A549 (cell line): Measurements from ENCODE around the gene PRKRA. TPM values are rescaled to one million over a fixed set of nuclear protein-coding genes. Genes with fewer than 3 reads are reported as not detected.

Source experiments
- ATAC-seq, 2 experiments: fragments of 200-7000 bp in 1 of 2; fragments of >200 bp in 1 of 2; cut with Nextera tagmentation in 1 of 2; cut with Tn5 transposase in 1 of 2; 3 replicates each; pipeline versions ENCODE4 v1.8.0 to v1.9.1; 2018 to 2020; ENCODE audit warnings: mild to moderate bottlenecking in 1 of 2, moderate library complexity in 1 of 2
- CTCF ChIA-PET: fragments of 300-600 bp; sonication (Branson Sonifier 250); formaldehyde crosslinking; extraction: SDS; loops from one replicate; lab custom pipeline; 2021; ENCODE audit warnings: antibody characterized with exemption, inconsistent platforms; lab: Yijun Ruan, JAX
- POLR2A ChIA-PET: fragments of 350-600 bp; formaldehyde crosslinking; extraction: SDS; loops from one replicate; lab custom pipeline; 2021; ENCODE audit warnings: antibody characterized with exemption, inconsistent platforms; lab: Yijun Ruan, JAX
- DNase-seq, 2 experiments: peaks; one replicate each; pipeline versions ENCODE4 v3.0.0 to v3.0.0-alpha.2; 2011 to 2016; ENCODE audit warnings: low read depth in 1 of 2, low spot score in 1 of 2
- FAIRE-seq: peaks from 2 replicates; lab custom pipeline; 2011; peaks lifted over from hg19 to GRCh38; lab: Jason Lieb, UNC
- H3K27ac ChIP-seq, 2 experiments: fragments of >200 bp; sonication (Bioruptor Twin); formaldehyde crosslinking; 3 replicates each; pipeline ENCODE4 v1.5.1; 2016 to 2017
- H3K4me1 ChIP-seq: fragments of >200 bp; sonication (Bioruptor Twin); formaldehyde crosslinking; 3 replicates; pipeline ENCODE4 v1.6.1; 2016
- H3K4me2 ChIP-seq: fragments of >200 bp; sonication (Bioruptor Twin); formaldehyde crosslinking; 3 replicates; pipeline ENCODE4 v1.6.1; 2016
- H3K4me3 ChIP-seq: fragments of >200 bp; sonication (Bioruptor Twin); formaldehyde crosslinking; 3 replicates; pipeline ENCODE4 v1.5.1; 2016
- H3K9me3 ChIP-seq: fragments of >200 bp; sonication (Bioruptor Twin); formaldehyde crosslinking; 3 replicates; pipeline ENCODE4 v1.6.1; 2016
- CEBPB ChIP-seq, 2 experiments: fragments of >200 bp in 1 of 2; sonication (Bioruptor Twin) in 1 of 2; formaldehyde crosslinking in 1 of 2; IDR thresholded peaks; 2 replicates each; pipeline ENCODE4 v1.6.1; 2012 to 2016
- EHF ChIP-seq: fragments of 250-450 bp; sonication (Bioruptor Pico); IDR thresholded peaks from 2 replicates; pipeline ENCODE4 v1.5.0; 2020; ENCODE audit warnings: mild to moderate bottlenecking
- FOSB ChIP-seq: fragments of 250-450 bp; sonication (Bioruptor Pico); IDR thresholded peaks from 2 replicates; pipeline ENCODE4 v1.5.0; 2020; ENCODE audit warnings: mild to moderate bottlenecking, moderate library complexity
- FOSL2 ChIP-seq, 2 experiments: fragments of 450-650 bp in 1 of 2; fragments of >200 bp in 1 of 2; sonication (Bioruptor Twin) in 1 of 2; formaldehyde crosslinking; IDR thresholded peaks; 2 replicates each; pipeline versions ENCODE4 v1.5.0 to v1.6.1; 2016 to 2020; ENCODE audit warnings: mild to moderate bottlenecking in 1 of 2, moderate library complexity in 1 of 2
- GATA3 ChIP-seq: IDR thresholded peaks from 2 replicates; pipeline ENCODE4 v1.6.1; 2012; ENCODE audit warnings: borderline replicate concordance
- JUN ChIP-seq, 2 experiments: fragments of >200 bp; sonication (Bioruptor Twin); formaldehyde crosslinking; IDR thresholded peaks; 2 replicates in 1 of 2; 3 replicates in 1 of 2; pipeline ENCODE4 v1.6.1; 2016 to 2017
- KDM1A ChIP-seq: fragments of 200-600 bp; sonication (generic); IDR thresholded peaks from 2 replicates; pipeline ENCODE4 v1.6.1; 2016; ENCODE audit warnings: low read depth, mild to moderate bottlenecking
- MAFK ChIP-seq: fragments of 450-650 bp; IDR thresholded peaks from 2 replicates; pipeline ENCODE4 v1.6.1; 2014; ENCODE audit not compliant: partially characterized antibody
- MAZ ChIP-seq: fragments of 150-350 bp; IDR thresholded peaks from 2 replicates; pipeline ENCODE4 v1.6.1; 2014; ENCODE audit warnings: antibody characterized with exemption, low read depth, low read length, borderline replicate concordance
- MYC ChIP-seq: IDR thresholded peaks from 2 replicates; pipeline ENCODE4 v1.6.1; 2012; ENCODE audit warnings: mild to moderate bottlenecking, inconsistent platforms, low read length, improper control_type of control experiment, borderline replicate concordance
- NFE2L2 ChIP-seq: fragments of 150-350 bp; conservative IDR thresholded peaks from 2 replicates; pipeline ENCODE4 v1.6.1; 2014; ENCODE audit warnings: low read length
- NR3C1 ChIP-seq: fragments of >200 bp; sonication (Bioruptor Twin); formaldehyde crosslinking; IDR thresholded peaks from 3 replicates; pipeline ENCODE4 v1.6.1; 2017
- PHF8 ChIP-seq: fragments of 200-600 bp; sonication (generic); IDR thresholded peaks from 2 replicates; pipeline ENCODE4 v1.6.1; 2016; ENCODE audit warnings: low read depth, mild to moderate bottlenecking, antibody characterized with exemption, moderate library complexity, borderline replicate concordance
- POLR2A ChIP-seq: IDR thresholded peaks from 2 replicates; pipeline ENCODE4 v1.6.1; 2012; ENCODE audit warnings: mild to moderate bottlenecking, low read length
- RAD21 ChIP-seq, 2 experiments: fragments of >200 bp in 1 of 2; sonication (Bioruptor Twin) in 1 of 2; formaldehyde crosslinking in 1 of 2; IDR thresholded peaks in 1 of 2; conservative IDR thresholded peaks in 1 of 2; 2 replicates in 1 of 2; 3 replicates in 1 of 2; pipeline ENCODE4 v1.6.1; 2012 to 2018; ENCODE audit warnings: inconsistent platforms in 1 of 2
- RCOR1 ChIP-seq: fragments of 150-350 bp; IDR thresholded peaks from 2 replicates; pipeline ENCODE4 v1.6.1; 2014; ENCODE audit warnings: antibody characterized with exemption, low read length, low read depth
- SMC3 ChIP-seq: fragments of >200 bp; sonication (Bioruptor Twin); formaldehyde crosslinking; IDR thresholded peaks from 3 replicates; pipeline ENCODE4 v1.6.1; 2018; ENCODE audit warnings: inconsistent platforms
- SREBF2 ChIP-seq: fragments of 450-650 bp; IDR thresholded peaks from 2 replicates; pipeline ENCODE4 v1.6.1; 2014; ENCODE audit warnings: mild to moderate bottlenecking, moderate library complexity
- TFCP2L1 ChIP-seq: fragments of 250-450 bp; sonication (Bioruptor Pico); IDR thresholded peaks from 2 replicates; pipeline ENCODE4 v1.5.0; 2021; ENCODE audit warnings: mild to moderate bottlenecking
- ZNF302 ChIP-seq: fragments of 250-450 bp; sonication (Bioruptor Pico); IDR thresholded peaks from 2 replicates; pipeline ENCODE4 v1.9.0; 2021; ENCODE audit warnings: inconsistent platforms, mild to moderate bottlenecking, moderate library complexity
- WGBS: methylation state at CpG from one replicate; pipeline ENCODE4 v1.1.6; 2017; ENCODE audit errors: missing lambda C conversion rate; 5-methylcytosine and 5-hydroxymethylcytosine counted together
- polyA minus RNA-seq: library from RNA; depleted of rRNA, polyadenylated mRNA; stranded (reverse); fragments of >200 nt; gene quantifications from 2 replicates; pipeline ENCODE4 v1.2.3, GENCODE V29; 2011; rRNA and poly(A)+ RNA removed
- polyA plus RNA-seq, 4 experiments: library from polyadenylated mRNA; depleted of rRNA in 3 of 4; stranded (reverse); fragments of >200 nt; fragmentation: RNase III in 1 of 4; extraction: RNeasy Plus Mini Kit Qiagen cat#74134 plus additional on column Dnase treatment in 1 of 4; gene quantifications; 2 replicates in 3 of 4; 3 replicates in 1 of 4; pipeline ENCODE4 v1.2.3, GENCODE V29; 2011 to 2017
- TF ChIP-seq, protein P1 (sequence below): IDR thresholded peaks from 2 replicates; pipeline ENCODE4 v1.6.1; 2012; ENCODE audit warnings: low read depth, borderline replicate concordance
- TF ChIP-seq, protein P2 (sequence below): IDR thresholded peaks from 2 replicates; pipeline ENCODE4 v1.6.1; 2012
- TF ChIP-seq, protein P3 (sequence below): fragments of >200 bp; sonication (Bioruptor Twin); formaldehyde crosslinking; IDR thresholded peaks from 3 replicates; pipeline ENCODE4 v1.6.1; 2016
- TF ChIP-seq, protein P4 (sequence below): fragments of 150-350 bp; IDR thresholded peaks from 2 replicates; pipeline ENCODE4 v1.6.1; 2014; ENCODE audit warnings: low read depth, mild to moderate bottlenecking, low read length
- TF ChIP-seq, protein P5 (sequence below): IDR thresholded peaks from 2 replicates; pipeline ENCODE4 v1.6.1; 2012
- TF ChIP-seq, protein P6 (sequence below): fragments of 250-450 bp; sonication (Bioruptor Pico); IDR thresholded peaks from 2 replicates; pipeline ENCODE4 v1.5.0; 2021; ENCODE audit warnings: mild to moderate bottlenecking, moderate library complexity, borderline replicate concordance

PRKRA gene
- polyA plus RNA-seq (2011; rRNA removed) (56.7 and 63.4 TPM in 2 replicates), polyA plus RNA-seq (2017; fragmentation: RNase III; extraction: RNeasy Plus Mini Kit Qiagen cat#74134 plus additional on column Dnase treatment) (44.1 to 45.2 TPM (median 44.9 TPM) in 3 replicates), polyA minus RNA-seq (35.0 and 35.3 TPM in 2 replicates)
- polyA plus RNA-seq (2012; cell fraction: cytosol; rRNA removed), result 45.0 TPM in 2 replicates
- 21.7 and 29.9 TPM in 2 replicates for polyA plus RNA-seq (2012; cell fraction: nucleus; rRNA removed)

DNA sequence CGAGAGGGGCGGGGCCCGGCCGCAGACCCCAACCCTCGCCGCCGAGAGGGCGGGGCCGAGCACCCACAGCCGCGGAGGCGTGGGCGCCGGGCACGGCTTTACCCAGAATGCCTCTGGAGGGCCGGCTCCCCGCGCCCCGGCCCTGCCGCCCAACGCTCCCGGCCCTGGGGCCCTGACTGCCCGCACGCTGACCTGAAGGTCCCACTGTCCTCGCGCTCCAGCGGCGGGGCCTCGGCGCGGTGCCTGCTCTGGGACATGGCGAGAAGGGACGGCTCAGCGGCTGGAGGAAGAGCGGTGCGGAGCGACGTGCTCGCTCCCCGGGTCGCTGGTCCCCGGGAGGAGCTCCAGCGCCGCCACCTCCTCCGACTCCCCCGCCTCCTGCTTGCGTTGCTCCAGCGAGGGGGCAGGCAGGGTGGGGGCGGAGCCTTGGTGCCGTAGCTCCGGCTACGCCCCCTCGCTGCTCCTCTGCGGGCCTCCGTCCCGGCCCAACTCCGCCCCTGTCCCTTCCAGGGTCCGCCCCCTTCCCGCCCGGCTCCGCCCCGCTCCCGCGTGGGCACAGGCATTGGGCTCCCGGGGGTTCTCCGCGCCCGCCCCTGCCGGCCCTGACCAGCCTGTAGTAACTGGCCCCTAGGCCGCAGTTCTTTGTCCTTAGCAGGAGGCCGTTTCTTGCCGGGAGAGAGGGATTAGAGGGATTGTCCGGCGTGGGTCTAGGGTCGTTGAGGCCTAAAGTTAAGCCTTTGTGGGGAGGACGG lies at the start of gene PRKRA, which contains the start of gene PJVK:
Gene PRKRA (minus strand): TSS at position 402 of the 752 bp plus-strand sequence. CDS start 145 bp downstream, at position 257.
Gene PJVK (plus strand): TSS at position 605 of the 752 bp plus-strand sequence. CDS start 2,032 bp downstream, outside the sequence.
- H3K4me2 ChIP-seq, result peak within 1 kb of the TSS; percentile 96
- FAIRE-seq (no peak), DNase-seq (peak; percentile 72 to 98), ATAC-seq (peak; percentile 90 to 97)
- CTCF ChIA-PET, result interaction anchor here (1.1 to 1.6 kb wide), 6 partner anchors 9 to 366 kb away, joined by 3 to 5 read pairs (median 4); no protein-coding TSS in a partner anchor
- peak within 1 kb of the TSS; percentile 61 for H3K4me3 ChIP-seq
- POLR2A ChIA-PET, result interaction anchor here (0.5 to 2.0 kb wide), 29 partner anchors 8 to 677 kb away, joined by 3 to 35 read pairs (median 4); partner anchors contain the start of genes FKBP7, OSBPL6 and PLEKHA3
- 9% methylated on average over 41 of the region's 76 CpGs for WGBS
- H3K4me1 ChIP-seq, result peaks cover 11% of the 10 kb centered on the region; the same call in 2 of the 3 replicates
- TF ChIP-seq, protein P1, sequence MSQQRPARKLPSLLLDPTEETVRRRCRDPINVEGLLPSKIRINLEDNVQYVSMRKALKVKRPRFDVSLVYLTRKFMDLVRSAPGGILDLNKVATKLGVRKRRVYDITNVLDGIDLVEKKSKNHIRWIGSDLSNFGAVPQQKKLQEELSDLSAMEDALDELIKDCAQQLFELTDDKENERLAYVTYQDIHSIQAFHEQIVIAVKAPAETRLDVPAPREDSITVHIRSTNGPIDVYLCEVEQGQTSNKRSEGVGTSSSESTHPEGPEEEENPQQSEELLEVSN, result no peak
- TF ChIP-seq MYC, result peak; percentile 74; the same call in 1 of the 2 replicates
- TF ChIP-seq NFE2L2, result no peak
- TF ChIP-seq ZNF302, result no peak
- TF ChIP-seq, protein P2, sequence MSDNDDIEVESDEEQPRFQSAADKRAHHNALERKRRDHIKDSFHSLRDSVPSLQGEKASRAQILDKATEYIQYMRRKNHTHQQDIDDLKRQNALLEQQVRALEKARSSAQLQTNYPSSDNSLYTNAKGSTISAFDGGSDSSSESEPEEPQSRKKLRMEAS, result peak; percentile 73
- no peak for TF ChIP-seq MAFK
- no peak for TF ChIP-seq SMC3
- TF ChIP-seq MAZ, result peak; percentile 84
- TF ChIP-seq SREBF2, result no peak
- no peak for TF ChIP-seq CEBPB (IDR thresholded peaks at IDR 0.05)
- TF ChIP-seq, protein P3, sequence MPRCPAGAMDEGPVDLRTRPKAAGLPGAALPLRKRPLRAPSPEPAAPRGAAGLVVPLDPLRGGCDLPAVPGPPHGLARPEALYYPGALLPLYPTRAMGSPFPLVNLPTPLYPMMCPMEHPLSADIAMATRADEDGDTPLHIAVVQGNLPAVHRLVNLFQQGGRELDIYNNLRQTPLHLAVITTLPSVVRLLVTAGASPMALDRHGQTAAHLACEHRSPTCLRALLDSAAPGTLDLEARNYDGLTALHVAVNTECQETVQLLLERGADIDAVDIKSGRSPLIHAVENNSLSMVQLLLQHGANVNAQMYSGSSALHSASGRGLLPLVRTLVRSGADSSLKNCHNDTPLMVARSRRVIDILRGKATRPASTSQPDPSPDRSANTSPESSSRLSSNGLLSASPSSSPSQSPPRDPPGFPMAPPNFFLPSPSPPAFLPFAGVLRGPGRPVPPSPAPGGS, result peak; percentile 91; the same call in 1 of the 3 replicates
- TF ChIP-seq FOSB (CRISPR knock-in tag), result no peak
- TF ChIP-seq RAD21 (conservative IDR thresholded peaks at IDR 0.05 in 1 of 2, IDR thresholded peaks at IDR 0.05 in 1 of 2), result no peak
- TF ChIP-seq, protein P4, sequence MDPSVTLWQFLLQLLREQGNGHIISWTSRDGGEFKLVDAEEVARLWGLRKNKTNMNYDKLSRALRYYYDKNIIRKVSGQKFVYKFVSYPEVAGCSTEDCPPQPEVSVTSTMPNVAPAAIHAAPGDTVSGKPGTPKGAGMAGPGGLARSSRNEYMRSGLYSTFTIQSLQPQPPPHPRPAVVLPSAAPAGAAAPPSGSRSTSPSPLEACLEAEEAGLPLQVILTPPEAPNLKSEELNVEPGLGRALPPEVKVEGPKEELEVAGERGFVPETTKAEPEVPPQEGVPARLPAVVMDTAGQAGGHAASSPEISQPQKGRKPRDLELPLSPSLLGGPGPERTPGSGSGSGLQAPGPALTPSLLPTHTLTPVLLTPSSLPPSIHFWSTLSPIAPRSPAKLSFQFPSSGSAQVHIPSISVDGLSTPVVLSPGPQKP, result no peak
- TF ChIP-seq, protein P5, sequence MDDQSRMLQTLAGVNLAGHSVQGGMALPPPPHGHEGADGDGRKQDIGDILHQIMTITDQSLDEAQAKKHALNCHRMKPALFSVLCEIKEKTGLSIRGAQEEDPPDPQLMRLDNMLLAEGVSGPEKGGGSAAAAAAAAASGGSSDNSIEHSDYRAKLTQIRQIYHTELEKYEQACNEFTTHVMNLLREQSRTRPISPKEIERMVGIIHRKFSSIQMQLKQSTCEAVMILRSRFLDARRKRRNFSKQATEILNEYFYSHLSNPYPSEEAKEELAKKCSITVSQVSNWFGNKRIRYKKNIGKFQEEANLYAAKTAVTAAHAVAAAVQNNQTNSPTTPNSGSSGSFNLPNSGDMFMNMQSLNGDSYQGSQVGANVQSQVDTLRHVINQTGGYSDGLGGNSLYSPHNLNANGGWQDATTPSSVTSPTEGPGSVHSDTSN, result 0 out of 2 replicates have a peak, but pooled peaks have one; percentile 21
- TF ChIP-seq KDM1A, result no peak
- TF ChIP-seq, protein P6, sequence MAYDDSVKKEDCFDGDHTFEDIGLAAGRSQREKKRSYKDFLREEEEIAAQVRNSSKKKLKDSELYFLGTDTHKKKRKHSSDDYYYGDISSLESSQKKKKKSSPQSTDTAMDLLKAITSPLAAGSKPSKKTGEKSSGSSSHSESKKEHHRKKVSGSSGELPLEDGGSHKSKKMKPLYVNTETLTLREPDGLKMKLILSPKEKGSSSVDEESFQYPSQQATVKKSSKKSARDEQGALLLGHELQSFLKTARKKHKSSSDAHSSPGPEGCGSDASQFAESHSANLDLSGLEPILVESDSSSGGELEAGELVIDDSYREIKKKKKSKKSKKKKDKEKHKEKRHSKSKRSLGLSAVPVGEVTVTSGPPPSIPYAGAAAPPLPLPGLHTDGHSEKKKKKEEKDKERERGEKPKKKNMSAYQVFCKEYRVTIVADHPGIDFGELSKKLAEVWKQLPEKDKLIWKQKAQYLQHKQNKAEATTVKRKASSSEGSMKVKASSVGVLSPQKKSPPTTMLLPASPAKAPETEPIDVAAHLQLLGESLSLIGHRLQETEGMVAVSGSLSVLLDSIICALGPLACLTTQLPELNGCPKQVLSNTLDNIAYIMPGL (CRISPR knock-in tag), result no peak
- TF ChIP-seq FOSL2 (IDR thresholded peaks at IDR 0.05), result no peak
- TF ChIP-seq FOSL2 (CRISPR knock-in tag; IDR thresholded peaks at IDR 0.05), result peak; percentile 18; the same call in 1 of the 2 replicates
- peak; percentile 91 for TF ChIP-seq PHF8
- peak; percentile 94 for TF ChIP-seq POLR2A
- TF ChIP-seq EHF, result no peak
- TF ChIP-seq JUN (IDR thresholded peaks at IDR 0.05), result peak; percentile 57 to 97; a peak in 4 of 5 replicates
- no peak for TF ChIP-seq NR3C1
- TF ChIP-seq TFCP2L1 (CRISPR knock-in tag), result peak; percentile 45; the same call in 1 of the 2 replicates
- no peak; the same call in 1 of the 2 replicates for TF ChIP-seq GATA3
- TF ChIP-seq RCOR1, result no peak
- H3K27ac ChIP-seq, result peak within 1 kb of the TSS; percentile 92 to 97
- no peaks in the 10 kb centered on the region for H3K9me3 ChIP-seq
